ENCODE results near the gene STOML3. TPM values are rescaled to one million over a fixed set of nuclear protein-coding genes. Genes with fewer than 3 reads are reported as not detected.
A peak's percentile ranks its signal among the peaks of the same experiment; 100 is the strongest.
"Not testable (repeated sequence)": the region's sequence is repeated elsewhere in the genome, so short reads cannot be mapped to it uniquely, and the experiment has no call there.

The STOML3 gene, protein sequence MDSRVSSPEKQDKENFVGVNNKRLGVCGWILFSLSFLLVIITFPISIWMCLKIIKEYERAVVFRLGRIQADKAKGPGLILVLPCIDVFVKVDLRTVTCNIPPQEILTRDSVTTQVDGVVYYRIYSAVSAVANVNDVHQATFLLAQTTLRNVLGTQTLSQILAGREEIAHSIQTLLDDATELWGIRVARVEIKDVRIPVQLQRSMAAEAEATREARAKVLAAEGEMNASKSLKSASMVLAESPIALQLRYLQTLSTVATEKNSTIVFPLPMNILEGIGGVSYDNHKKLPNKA
- total RNA-seq (2014; rRNA removed; shearing (Covaris generic)) = not detected in 2 replicates

DNA sequence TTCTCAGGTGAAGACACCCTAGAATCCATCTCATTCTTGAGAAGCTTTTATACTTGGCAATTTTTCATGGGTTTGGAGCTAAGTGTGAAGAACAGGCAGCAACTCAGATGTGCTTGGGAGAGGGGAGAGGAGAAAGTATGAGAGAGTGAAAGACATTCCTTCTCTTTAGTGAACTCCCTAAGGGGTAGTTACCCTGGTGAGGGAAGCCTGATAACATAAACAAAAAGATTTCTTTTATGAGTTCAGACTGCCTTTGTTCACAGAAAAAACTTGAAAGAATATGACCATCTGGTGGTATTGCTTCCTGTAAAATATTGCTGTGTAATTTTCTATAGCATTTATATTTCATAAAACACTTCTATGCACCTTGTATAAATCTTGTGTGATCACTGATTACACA lies at the start of gene STOML3:
TSS of gene STOML3 (minus strand) at position 139 of the 400 bp plus-strand sequence. CDS start at position 29, 110 bp downstream.
- no peak for DNase-seq (ENCODE audit: low read depth)

DNA sequence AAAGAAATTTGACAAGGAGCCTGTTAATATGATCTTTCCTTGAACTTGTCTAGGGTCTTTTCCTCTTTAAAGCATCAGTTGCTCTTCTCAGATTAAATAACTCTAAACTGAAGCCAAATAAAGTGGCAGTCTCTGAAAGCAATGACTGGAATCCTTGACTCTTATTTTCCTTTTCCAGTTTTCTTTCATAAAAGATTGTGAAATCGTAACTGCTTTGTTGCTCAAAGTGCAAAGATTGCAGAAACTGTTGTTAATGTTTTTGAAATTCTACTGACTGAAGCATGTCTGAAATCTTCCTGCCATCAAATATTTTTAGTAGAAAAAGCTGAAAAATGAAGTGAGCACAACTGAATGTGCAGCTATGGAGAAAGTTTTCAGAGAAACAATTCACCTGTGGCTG lies 49.6 kb upstream of the STOML3 start:
- DNase-seq (ENCODE audit: low read depth) = no peak

DNA sequence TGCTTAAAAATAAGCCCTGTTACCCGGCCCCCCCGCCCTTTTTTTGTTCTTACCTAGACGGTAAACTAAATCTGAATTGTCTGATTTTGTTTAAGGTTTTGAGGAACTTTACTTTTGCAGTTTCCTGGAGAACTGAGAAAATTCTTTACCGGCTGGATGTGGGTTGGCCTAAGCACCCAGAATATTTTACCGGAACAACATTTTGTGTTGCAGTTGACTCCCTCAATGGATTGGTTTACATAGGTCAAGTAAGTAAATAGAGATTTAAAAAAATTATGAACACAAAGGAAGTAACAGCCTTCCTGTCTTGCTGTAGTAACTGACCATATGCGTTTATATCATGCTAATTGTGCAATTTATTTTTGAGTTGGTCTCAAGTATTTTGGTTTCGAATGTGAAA lies 48.4 kb upstream of the STOML3 start:
- no peak for DNase-seq (ENCODE audit: low read depth)

DNA sequence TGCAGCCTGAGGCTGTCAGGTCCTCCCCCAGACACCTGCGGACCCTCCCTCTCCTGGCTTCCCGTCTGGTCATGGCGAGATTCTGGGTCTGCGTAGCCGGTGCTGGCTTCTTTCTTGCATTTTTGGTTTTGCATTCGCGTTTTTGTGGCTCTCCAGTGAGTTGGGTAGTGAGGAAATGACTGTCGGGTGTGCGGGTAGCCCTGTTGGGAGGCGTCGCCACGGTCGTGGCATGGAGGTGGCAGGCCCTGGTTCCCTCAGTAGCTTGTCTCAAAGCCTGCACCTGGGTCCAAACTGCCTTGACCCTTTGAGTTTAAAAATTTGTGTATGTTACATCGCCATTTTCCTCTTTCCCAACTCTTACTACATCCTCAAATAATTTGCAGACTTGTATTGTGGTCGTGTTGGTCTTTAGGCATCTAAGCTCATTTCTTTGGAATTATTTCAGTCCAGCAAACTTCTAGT lies 48.0 kb upstream of the STOML3 start:
- no peak for DNase-seq (ENCODE audit: low read depth)

DNA sequence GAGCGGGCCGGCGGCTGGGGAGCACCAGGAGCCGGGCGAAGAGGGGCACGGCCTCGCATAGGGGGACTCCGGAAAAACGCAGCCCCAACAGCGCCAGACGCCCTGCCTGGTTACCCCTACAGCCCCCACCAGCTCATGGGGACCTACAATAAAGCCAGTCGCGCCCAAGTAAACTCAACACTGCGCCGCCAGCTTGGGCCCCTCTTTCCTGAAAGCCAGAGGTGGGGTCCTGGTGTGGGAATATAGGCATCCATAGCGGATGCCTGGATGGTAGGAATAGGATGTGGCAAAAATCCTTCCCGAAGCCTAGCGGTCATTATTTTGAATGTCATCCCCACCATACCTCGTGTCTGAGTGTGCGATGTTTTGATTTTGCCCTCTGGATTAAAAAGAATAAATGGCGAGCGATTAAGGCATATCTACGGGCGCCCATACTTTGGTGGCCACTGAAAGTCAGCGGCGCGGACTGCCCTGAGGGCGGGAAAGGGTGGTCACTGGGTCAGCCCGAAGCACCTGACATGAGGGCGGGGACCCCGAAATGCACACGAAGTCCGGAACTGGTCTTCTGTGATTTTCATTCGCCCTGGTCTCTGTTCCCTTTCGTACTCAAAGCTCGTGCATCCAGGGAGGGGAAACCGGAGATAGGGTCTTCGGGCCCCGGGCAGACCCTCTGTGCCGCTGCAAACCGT lies 47.4 kb upstream of the STOML3 start, which contains the start of the genes NHLRC3 and PROSER1:
TSS of gene NHLRC3 (plus strand) at position 577 of the 689 bp plus-strand sequence. CDS start 184 bp downstream, outside the sequence.
TSS of gene PROSER1 (minus strand) at position 210 of the 689 bp plus-strand sequence. CDS start 847 bp downstream, outside the sequence.
- DNase-seq (ENCODE audit: low read depth) = peak; percentile 83

DNA sequence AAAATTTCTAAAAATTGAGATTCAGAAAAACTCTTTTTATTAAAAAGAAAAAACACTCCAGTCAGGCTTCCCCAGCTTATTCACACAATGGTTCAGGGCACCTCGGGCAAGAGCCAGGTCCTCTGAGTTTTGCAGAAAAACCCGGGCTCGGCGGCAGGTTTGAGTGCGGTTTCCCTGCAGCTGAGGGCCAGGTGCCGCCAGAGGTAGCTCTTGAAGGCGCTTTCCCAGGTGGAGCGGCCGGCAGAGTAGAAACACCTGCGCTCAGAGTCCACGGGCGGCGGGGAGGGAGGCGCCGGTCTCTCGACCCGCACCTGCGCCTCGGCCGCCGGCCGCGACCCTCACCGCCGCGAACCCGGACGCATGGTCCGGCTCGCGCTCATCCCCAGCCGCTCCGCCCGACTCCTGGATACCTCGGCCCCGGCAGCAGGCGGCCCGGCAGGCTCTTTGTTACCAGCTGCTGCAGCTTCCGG lies 46.8 kb upstream of the STOML3 start:
- no peak for DNase-seq (ENCODE audit: low read depth)

DNA sequence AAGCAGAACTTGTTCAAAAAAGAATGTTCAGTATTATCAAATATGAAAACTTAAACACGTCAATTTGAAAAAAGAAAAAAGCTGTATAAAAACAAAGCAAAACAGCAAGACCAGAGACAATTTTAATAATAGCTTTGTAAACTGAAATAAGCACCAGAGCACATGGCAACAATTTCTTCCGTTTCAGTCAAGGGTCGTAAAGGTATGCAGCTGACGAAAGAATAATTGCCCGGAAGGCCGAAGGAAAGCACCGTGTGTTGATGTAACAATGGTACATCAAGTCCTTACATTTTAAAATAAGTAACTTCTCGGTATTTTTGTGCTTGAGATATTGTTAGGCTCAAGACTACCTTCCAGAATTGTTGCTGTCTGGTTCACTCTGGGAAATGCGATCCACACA lies 45.6 kb upstream of the STOML3 start:
- DNase-seq (ENCODE audit: low read depth) = peak; percentile 21

DNA sequence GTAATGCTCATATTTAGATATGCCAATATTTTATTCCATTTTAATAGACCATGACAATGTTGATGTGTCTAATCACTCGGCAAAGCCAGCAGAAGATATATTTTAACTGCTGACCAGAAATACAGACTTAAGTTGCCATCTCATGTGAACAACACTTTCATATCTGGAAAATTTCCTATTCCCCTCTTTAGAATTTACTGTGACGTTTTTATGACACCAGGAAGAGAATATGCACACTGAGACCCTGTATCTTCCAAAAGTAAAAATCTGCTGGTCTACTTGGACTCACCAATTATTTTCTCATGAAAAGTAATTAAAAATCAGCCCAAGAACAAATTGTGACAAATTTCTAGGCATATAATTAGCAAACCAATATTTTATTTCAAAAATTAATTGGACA lies 45.2 kb upstream of the STOML3 start:
- DNase-seq (ENCODE audit: low read depth) = no peak

DNA sequence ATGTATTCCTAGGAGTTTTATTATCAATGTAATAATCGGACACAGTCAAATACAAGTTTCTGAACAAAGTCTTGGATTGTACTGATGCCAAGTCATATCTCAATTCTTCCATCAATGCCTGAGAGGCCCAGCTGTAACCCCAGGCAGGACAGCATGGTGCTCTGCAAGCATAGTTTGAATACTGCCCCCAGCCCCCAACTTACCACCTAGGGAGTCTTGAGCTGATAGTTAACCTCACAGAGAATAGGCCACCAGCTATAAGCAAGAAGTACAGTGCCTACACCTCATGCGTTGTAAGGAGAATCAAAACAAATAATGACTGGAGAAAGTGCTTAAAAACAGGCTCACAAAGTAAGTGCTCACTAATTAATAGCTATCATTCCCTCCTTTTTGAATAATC lies 44.6 kb upstream of the STOML3 start:
- DNase-seq (ENCODE audit: low read depth) = no peak

DNA sequence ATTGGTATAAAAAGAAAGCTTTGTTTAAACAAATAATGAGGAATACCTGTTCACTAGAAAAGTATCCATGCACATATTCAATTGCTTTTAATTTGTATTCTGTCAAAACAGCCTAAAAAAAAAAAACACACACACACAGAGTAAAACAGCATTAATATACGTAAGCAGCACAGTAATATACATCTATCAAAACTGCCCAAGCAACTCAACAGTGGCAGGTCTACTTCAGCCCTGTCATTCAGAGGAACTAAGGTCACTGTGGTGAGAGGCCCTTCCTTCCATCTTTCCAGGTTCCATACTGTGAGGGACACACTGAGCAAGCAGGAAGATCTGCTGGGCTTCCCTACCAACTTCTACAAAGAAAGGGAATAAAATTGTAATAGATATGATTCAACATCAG lies 43.5 kb upstream of the STOML3 start:
- DNase-seq (ENCODE audit: low read depth) = no peak

DNA sequence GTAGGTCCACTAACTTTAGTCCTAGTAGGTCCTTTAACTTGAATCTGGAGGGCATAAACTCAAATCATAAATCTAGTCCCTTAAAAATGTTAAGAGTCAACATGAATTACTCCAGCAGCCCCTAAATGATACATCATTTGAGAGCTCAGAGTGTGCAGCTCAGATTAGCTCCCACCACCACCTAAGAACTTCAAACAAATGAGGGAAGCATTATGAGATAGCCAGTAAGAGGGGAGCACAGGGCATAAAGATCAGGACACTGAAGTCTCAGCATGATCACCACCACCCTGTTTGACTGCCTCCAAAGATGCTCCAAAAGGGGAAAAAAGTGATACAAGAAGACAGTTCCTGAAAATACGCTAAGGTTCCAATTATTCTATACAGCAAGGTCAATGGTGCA lies 41.5 kb upstream of the STOML3 start:
- no peak for DNase-seq (ENCODE audit: low read depth)

DNA sequence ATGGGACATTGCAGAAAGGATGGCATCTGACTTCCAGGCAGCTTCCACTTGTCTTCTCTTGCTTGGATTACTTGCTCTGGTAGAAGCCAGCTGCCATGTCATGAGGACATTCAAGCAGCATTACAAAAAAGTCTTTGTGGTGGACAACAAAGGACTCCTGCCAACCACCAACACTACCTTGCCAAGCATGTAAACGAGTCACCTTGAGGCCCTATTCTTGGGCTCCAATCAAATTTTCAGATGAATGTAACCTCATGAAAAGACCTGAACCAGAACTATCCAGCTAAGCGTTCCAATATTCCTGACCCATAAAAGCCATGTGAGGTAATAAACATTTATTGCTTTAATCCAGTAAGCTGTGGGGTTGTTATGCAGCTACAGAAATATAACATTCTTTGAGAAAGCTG lies 34.8 kb upstream of the STOML3 start:
- no peak for DNase-seq (ENCODE audit: low read depth)

DNA sequence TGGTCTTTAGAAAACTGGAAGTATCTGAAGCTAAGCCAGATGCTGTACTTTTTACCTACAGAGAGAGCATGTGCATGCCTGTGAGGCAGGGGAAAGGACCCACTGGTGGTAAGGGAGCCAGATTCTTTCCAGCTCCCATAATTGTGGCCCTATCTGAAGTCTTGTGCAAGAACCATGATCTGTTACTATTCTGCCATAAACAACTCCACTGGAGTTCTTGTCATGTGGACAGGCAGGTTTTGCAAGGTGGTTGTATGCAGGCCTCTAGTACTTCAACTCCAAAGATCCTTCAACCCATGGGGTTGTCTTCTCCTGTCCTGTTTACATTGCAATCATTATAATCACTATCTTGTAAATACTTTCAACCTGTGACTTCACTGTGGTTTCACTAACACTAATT lies 33.1 kb upstream of the STOML3 start:
- no peak for DNase-seq (ENCODE audit: low read depth)

DNA sequence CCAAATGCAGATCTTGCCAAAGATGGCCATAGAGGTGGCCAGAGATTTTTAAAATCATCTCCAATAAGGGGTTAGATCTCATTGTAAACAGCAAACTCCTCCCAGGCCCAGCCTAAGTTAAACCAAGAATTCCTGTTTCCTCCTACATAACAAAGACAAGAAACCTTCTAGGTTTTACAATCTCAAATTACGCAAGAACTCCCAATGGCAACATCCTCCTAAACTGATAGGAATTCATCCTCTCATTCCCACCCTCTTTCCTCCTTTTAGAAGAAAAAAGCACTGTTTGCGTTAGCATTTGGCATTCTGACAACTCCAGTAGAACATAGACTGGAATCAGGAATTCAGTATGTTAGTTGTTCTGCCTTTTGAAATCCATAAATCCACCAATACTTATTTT lies 32.7 kb upstream of the STOML3 start:
- DNase-seq (ENCODE audit: low read depth) = no peak

DNA sequence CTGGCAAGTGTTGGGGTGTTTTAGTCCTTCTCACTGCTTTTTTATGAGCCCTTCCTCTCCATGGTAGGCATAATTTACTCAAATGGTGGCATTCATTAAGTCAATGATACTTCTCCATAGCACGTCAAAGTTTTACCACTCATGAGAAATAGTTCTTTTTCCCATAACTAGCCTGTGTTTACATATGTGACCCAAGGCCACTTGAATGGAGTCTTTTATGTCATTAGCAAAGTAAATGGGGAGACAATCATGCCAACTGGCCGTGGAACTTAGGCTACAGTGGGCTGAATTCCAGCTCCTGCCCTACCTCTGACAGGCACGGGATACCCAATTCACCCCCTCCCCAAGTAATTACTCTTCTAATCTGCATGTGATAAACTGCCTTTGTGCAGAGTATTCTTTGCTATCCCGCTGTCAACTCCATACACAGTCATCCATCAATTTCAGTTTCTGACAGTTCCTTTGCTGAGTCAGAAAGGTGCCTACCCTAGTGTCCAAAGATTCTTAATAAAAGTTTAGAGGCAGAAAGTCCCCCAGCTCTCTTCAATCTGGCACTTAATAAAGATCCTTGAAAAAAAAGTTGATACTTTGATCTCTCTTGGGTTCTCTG lies 30.3 kb upstream of the STOML3 start:
- no peak for DNase-seq (ENCODE audit: low read depth)

DNA sequence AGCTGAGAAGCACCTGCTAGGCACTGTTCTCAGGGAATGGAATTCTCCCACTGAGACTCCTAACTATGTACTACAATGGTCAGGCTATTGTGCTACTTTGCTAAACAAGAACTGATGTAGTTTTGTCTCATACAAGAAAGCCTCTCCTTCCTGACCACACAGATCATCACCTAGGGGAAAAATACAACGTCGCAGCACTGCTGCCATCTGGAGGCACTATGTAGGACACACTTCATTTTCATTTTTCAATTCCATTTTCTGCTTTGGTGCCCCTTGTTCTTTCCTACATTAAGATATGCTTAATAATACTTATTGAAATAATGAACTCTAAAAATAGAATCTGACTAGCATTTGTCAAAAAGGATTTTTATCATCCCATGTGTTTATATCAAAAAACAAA lies 26.2 kb upstream of the STOML3 start:
- no peak for DNase-seq (ENCODE audit: low read depth)

DNA sequence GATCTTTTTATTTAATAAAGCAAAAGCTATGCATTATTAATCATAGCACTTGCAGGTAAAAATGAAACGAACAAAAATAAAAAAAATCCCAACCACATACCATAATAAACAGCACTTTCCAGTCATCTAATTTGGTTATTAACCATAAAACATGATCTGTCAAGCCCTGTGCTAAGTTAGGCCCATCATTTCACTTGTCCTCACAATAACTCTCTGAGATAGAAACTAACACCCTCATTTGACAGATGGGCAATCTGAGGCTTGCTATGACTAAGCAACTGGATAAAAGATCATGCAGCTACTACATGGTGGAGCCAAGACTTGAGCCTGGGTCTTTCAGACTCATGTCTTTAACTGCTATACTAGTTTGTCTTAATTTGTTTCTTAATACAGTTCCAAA lies 25.5 kb upstream of the STOML3 start:
- DNase-seq (ENCODE audit: low read depth) = no peak

DNA sequence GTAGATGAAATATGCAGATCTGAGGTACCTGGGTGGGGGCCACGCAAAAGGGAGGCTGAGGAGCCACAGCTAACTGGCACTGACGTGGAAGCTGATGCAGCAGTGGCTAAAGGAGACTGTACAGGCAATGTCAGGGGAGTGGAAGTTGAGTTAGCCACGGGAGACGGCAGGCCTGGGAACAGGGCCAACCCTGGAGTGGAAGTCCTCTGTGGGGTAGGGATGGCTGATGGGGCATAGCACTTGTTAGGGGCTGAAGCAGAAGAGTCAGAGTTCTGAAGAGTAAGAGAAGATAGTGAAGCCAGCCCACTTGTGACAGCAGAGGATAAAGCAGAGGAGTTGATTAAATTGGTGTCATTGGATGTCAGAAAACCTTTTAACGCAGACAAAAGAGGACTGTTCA lies 22.8 kb upstream of the STOML3 start:
- DNase-seq (ENCODE audit: low read depth) = no peak

DNA sequence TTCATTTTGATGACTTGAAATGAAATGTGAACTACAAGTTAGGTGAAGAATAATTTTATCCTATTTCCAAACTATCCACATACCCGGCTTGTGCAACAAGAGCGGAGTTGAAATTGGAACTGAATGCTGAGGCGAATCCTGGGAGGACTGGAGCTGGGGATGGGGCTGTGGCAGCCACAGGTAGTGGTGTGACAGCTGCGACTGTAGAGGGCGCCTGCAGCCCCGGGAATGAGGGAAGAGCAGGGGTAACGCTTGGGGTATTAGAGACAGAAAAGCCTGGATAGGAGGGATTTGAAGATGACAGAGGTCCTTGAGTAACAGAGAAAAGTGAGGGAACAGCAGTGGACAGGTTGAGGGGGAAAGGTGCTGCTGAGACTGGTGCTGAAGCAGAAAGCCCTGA lies 22.0 kb upstream of the STOML3 start:
- no peak for DNase-seq (ENCODE audit: low read depth)

DNA sequence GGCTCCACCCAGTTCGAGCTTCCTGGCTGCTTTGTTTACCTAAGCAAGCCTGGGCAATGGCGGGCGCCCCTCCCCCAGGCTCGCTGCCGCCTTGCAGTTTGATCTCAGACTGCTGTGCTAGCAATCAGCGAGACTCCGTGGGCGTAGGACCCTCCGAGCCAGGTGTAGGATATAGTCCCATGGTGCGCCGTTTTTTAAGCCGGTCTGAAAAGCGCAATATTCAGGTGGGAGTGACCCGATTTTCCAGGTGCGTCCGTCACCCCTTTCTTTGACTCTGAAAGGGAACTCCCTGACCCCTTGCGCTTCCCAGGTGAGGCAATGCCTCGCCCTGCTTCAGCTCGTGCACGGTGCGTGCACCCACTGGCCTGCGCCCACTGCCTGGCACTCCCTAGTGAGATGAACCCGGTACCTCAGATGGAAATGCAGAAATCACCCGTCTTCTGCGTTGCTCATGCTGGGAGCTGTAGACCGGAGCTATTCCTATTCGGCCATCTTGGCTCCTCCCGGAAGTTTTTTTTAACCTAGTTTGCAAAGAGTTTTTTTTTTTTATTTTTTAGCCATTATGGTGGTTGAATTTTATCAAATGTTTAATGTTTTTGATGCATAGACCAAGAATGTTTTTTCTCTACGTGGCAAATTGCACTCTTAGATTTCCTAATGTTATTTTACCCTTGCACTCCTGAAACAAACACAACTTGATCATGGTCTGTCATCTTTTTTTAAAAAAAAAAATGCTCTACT lies 15.9 kb upstream of the STOML3 start:
- DNase-seq (ENCODE audit: low read depth) = not testable (repeated sequence)

DNA sequence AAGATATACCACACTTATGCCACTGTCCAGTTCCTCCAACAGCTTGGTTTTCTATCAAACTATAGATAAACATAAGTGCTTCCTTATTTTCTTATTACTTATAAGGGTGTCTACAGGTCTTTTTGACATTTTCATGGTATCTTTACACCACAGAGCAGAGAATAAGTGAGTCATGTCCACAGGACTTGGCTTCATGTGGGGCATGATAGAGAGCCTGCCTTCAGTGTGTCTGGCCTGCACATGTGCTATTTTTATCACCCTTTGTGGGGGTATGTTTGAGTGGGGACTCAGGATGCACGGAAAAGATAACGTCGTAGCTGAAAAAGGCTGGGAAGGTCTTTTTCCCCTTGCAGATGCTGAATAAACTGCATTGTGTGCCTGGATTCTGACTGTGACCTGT lies 8.1 kb upstream of the STOML3 start:
- DNase-seq (ENCODE audit: low read depth) = no peak

DNA sequence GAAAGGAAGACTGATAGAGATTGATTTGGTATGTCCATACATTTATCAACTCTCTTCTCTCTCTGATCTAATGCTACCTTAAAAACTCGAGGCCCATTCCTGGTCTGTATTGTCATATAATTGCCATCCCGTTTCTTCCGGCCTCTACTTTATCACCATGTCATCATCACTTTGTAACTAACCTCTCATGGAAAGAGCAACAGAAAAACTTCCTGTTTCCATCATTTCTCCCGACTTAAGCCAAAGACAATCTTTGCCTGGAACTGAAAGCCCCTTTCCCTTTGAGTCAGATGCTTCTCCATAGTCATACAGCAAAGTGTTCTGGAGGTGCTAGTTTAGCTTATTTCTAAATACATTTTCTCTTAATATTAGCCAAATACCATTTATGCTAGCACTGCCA lies 2.8 kb upstream of the STOML3 start:
- DNase-seq (ENCODE audit: low read depth) = no peak
